ENCODE data around the gene BORCS5. TPM values are rescaled to one million over a fixed set of nuclear protein-coding genes. Genes with fewer than 3 reads are reported as not detected.

The BORCS5 gene
- total RNA-seq, 1 experiment from 2014 or later: 7.5 TPM

DNA sequence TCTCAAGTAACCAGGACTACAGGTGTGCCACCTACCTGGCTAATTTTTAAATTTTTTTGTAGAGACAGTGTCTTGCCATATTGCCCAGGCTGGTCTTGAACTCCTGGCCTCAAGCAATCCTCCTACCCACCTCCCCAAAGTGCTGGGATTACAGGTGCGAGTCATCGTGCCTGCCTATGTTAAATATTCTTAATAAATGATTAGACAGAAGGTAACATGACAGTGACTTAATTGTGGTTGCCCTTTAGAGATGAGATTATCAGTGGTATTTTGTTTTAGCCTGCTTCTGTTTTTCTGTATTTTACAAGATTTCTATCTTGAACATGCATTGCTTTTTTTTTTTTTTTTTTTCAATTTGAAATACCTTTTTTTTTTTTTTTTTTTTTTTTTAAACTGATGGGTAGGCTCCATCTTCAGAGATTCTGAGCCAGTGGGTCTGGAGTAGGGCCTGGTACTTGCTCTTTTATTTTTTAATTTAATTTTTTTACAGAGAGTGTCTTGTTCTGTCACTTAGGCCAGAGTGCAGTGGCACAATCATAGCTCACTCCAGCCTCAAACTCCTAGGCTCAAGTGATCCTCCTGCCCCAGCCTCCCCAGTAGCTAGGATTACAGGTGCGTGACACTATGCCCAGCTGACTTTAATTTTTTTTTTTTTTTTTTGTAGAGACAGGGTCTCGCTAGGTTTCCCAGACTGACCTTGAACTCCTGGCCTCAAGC lies 88.4 kb downstream of the BORCS5 start:
- H3K4me3 ChIP-seq (ENCODE audit: insufficient read depth, low read depth, low read length): no peak overlapping the region
- no peaks in the 10 kb centered on the region for H3K27me3 ChIP-seq (ENCODE audit: control insufficient read depth, insufficient read depth, low read length)
- no peak for DNase-seq
- H3K36me3 ChIP-seq (replicated peaks; ENCODE audit: control insufficient read depth, insufficient read depth, low read length): no peaks in the 10 kb centered on the region

- no peak for DNase-seq
- Histone ChIP-seq H3K4me3 (ENCODE audit: insufficient read depth, low read depth, low read length) (no peak overlapping the region), H3K36me3 (replicated peaks; ENCODE audit: control insufficient read depth, insufficient read depth, low read length) (no peaks in the 10 kb centered on the region), H3K27me3 (ENCODE audit: control insufficient read depth, insufficient read depth, low read length) (no peaks in the 10 kb centered on the region)
Measured at GRCh38 chr12:12445882-12446181, 89.0 kb downstream of the BORCS5 start.

DNA sequence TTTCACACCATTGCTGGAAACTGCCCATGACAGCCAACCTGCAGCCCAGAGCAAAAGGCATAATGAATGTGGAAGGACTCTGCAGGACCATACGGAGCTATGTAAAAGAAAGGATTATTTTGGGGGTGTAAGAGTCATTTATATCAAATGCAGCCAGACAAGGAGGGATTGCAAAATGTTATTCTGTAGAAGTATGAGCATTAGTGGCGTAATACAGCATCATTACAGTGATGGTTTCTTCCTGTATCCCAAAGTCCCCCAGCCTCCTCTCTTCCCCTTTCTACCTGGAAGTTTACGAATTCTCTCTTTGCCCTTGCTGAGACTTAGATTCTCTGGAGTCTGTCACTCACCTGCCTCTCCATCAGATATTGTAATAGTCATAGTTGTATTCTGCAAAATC lies 89.9 kb downstream of the BORCS5 start:
- H3K27me3 ChIP-seq (ENCODE audit: control insufficient read depth, insufficient read depth, low read length): no peaks in the 10 kb centered on the region
- no peak for DNase-seq
- H3K4me3 ChIP-seq (ENCODE audit: insufficient read depth, low read depth, low read length): no peak overlapping the region
- H3K36me3 ChIP-seq (replicated peaks; ENCODE audit: control insufficient read depth, insufficient read depth, low read length): no peaks in the 10 kb centered on the region

- H3K4me3 ChIP-seq (ENCODE audit: insufficient read depth, low read depth, low read length): no peak overlapping the region
- no peaks in the 10 kb centered on the region for H3K36me3 ChIP-seq (replicated peaks; ENCODE audit: control insufficient read depth, insufficient read depth, low read length)
- no peak for DNase-seq
- no peaks in the 10 kb centered on the region for H3K27me3 ChIP-seq (ENCODE audit: control insufficient read depth, insufficient read depth, low read length)
Measured at GRCh38 chr12:12447236-12447635, 90.4 kb downstream of the BORCS5 start.

GRCh38 chr12:12447837-12448236 lies 91.0 kb downstream of the BORCS5 start:
- no peaks in the 10 kb centered on the region for H3K36me3 ChIP-seq (replicated peaks; ENCODE audit: control insufficient read depth, insufficient read depth, low read length)
- DNase-seq: no peak
- no peak overlapping the region for H3K4me3 ChIP-seq (ENCODE audit: insufficient read depth, low read depth, low read length)
- no peaks in the 10 kb centered on the region for H3K27me3 ChIP-seq (ENCODE audit: control insufficient read depth, insufficient read depth, low read length)

DNA sequence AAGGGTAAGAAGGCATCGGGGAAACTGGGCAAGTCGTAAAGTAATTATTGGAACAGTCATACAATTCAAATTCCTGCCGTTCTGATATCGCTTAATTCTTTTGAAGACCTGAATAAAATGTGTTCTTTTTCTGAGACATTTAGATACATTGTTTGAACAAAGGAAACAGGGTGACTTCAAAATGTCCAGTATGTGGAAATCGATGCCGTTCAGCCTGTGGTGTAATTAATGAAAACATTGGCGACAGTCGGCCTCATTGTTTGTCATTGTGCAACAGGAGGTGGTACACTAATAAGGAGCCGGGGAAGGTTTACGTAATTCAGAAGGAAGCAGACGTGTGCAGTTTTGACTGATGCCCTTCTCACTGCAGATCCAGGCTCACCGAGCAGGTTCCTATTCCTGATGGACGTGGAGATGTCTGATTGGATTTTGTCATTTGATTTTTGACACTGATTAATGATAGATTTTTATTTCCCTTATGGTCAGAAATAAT lies 92.7 kb downstream of the BORCS5 start:
- no peaks in the 10 kb centered on the region for H3K36me3 ChIP-seq (replicated peaks; ENCODE audit: control insufficient read depth, insufficient read depth, low read length)
- H3K4me3 ChIP-seq (ENCODE audit: insufficient read depth, low read depth, low read length): no peak overlapping the region
- DNase-seq: no peak
- no peaks in the 10 kb centered on the region for H3K27me3 ChIP-seq (ENCODE audit: control insufficient read depth, insufficient read depth, low read length)

DNA sequence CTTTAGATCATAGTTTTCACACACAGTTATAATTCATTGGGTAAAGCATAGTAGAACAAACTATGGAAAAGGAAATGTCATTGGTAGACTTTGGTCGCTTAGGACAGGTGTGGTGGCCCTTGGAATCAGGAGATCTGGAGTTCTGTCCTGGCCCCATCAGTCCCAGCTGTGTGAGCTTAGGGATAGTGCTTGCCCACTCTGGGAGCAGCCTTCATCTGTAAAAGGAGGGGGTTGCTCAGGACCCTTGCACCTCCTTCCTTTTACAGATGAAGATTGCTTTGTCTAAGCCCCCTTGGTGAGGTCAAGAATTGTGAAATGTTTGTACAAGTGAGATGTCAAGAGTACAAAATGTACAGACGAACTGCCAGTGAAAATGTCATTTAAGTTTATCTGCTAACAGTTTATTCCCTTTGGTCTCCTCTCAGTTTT lies 93.2 kb downstream of the BORCS5 start:
- Histone ChIP-seq H3K4me3 (ENCODE audit: insufficient read depth, low read depth, low read length) (no peak overlapping the region), H3K27me3 (ENCODE audit: control insufficient read depth, insufficient read depth, low read length) (no peaks in the 10 kb centered on the region), H3K36me3 (replicated peaks; ENCODE audit: control insufficient read depth, insufficient read depth, low read length) (no peaks in the 10 kb centered on the region)
- DNase-seq: no peak

DNA sequence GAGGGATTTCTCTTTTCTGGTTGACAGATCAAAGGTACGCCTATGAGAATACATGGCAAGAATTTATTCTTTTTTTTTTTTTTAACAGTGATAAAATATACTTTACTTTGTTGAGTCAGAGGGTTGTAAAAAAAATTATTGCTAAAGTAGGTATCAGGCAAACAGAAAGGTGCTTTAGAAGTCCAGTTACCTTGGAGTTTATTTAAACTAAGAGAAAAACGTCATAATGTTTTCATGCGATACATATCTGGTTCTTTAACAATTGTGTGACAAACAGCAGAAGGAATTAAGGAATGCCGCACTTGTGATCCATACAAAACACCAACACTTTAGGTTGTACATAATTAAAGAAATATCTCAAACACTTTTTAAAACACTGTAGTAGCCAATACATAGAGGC lies 94.2 kb downstream of the BORCS5 start:
- Histone ChIP-seq H3K36me3 (replicated peaks; ENCODE audit: control insufficient read depth, insufficient read depth, low read length) (no peaks in the 10 kb centered on the region), H3K4me3 (ENCODE audit: insufficient read depth, low read depth, low read length) (no peak overlapping the region), H3K27me3 (ENCODE audit: control insufficient read depth, insufficient read depth, low read length) (no peaks in the 10 kb centered on the region)
- no peak for DNase-seq

DNA sequence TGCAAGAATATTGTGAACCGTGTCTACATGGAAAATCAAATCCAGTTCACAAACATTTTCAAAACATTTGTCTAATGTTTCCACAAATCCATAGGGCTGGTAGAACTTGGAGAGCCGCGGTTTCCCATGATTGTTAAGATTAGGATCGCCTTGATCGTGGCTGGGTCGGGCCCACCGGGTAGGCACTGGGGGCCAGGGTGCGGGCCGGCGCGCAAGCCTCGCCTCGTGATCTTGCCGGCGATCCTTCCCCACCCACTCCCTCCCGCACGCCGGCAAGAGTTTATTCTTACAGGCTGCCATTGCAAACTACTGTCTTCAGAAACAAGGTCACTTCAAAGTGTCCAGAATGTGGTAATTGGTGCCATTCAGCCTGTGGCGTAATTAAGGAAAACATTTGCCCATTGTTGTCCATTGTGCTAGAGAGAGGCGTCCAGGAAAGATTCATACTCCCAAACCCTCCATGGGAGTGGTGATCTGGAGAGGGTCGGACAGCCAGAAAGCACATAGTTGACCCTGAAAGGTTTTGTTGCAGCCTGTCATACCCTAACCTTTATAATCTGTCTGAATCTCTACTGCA lies 95.5 kb downstream of the BORCS5 start:
- no peak overlapping the region for H3K4me3 ChIP-seq (ENCODE audit: insufficient read depth, low read depth, low read length)
- DNase-seq: no peak
- H3K27me3 ChIP-seq (ENCODE audit: control insufficient read depth, insufficient read depth, low read length): no peaks in the 10 kb centered on the region

DNA sequence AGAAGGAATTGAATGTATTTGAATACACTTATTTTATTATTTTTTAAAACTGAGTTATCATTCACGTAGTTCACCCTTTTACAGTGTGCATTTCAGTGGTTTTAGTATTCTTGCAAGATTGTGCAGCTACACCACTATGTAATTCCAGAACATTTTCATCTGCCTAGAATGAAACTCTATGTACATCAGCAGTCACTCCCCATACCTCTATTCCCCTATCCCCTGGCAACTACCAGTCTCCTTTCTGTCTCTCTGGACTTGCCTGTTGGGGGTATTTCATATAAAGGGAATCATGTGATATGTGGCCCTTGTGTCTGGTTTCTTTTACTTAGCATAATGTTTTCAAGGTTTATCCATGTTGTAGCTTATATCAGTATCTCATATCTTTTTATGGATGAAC lies 96.8 kb downstream of the BORCS5 start:
- no peaks in the 10 kb centered on the region for H3K27me3 ChIP-seq (ENCODE audit: control insufficient read depth, insufficient read depth, low read length)
- H3K4me3 ChIP-seq (ENCODE audit: insufficient read depth, low read depth, low read length): no peak overlapping the region
- no peak for DNase-seq
- no peaks in the 10 kb centered on the region for H3K36me3 ChIP-seq (replicated peaks; ENCODE audit: control insufficient read depth, insufficient read depth, low read length)

More for the DNA sequence above, 95.5 kb downstream of the BORCS5 start:
- no peaks in the 10 kb centered on the region for H3K36me3 ChIP-seq (replicated peaks; ENCODE audit: control insufficient read depth, insufficient read depth, low read length)

DNA sequence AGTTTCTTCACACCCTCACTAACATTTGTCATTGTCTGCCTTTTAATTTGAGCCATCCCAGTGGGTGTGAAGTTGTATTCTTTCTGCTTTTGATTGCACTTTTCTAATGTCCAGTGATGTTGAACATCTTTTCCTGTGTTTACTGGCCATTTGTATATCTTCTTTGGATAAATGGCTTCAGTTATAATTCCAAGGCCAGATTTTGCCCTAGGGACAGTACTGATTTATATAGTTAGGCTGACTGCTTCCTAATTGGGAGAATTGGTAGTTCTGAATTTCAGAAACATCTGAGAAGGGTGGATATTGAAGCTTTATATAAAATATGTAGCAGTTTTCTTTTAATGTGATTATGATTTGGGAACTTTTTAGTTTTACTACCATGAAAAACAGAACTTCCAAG lies 97.4 kb downstream of the BORCS5 start:
- Histone ChIP-seq H3K36me3 (replicated peaks; ENCODE audit: control insufficient read depth, insufficient read depth, low read length) (no peaks in the 10 kb centered on the region), H3K27me3 (ENCODE audit: control insufficient read depth, insufficient read depth, low read length) (no peaks in the 10 kb centered on the region), H3K4me3 (ENCODE audit: insufficient read depth, low read depth, low read length) (no peak overlapping the region)
- DNase-seq: no peak

GRCh38 chr12:12456637-12457036 lies 99.8 kb downstream of the BORCS5 start:
- no peak overlapping the region for H3K4me3 ChIP-seq (ENCODE audit: insufficient read depth, low read depth, low read length)
- no peaks in the 10 kb centered on the region for H3K27me3 ChIP-seq (ENCODE audit: control insufficient read depth, insufficient read depth, low read length)
- DNase-seq: no peak
- no peaks in the 10 kb centered on the region for H3K36me3 ChIP-seq (replicated peaks; ENCODE audit: control insufficient read depth, insufficient read depth, low read length)

- DNase-seq: no peak
- Histone ChIP-seq H3K27me3 (ENCODE audit: control insufficient read depth, insufficient read depth, low read length) (no peaks in the 10 kb centered on the region), H3K4me3 (ENCODE audit: insufficient read depth, low read depth, low read length) (no peak overlapping the region), H3K36me3 (replicated peaks; ENCODE audit: control insufficient read depth, insufficient read depth, low read length) (no peaks in the 10 kb centered on the region; the same call in 1 of the 2 replicates)
Measured at GRCh38 chr12:12460935-12461922, 104.4 kb downstream of the BORCS5 start.

DNA sequence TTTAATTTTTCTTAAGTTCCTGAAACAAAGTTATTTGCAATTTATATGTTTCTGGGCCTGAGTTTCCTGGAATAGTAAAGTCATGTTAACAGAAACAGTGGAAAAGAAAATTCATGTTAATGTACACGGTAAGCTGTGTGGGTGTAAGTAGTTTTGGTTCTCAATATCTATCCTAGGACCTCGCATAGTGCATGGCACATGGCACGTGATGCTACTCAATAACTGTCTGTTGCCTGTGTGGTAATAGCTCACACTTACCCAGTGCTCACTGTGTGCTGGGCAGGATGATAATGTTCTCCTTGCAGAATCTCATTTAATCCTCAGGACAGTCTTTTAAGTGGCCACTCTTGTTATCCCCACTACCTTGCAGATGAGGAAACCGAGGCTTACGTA lies 105.0 kb downstream of the BORCS5 start:
- H3K4me3 ChIP-seq (ENCODE audit: insufficient read depth, low read depth, low read length): no peak overlapping the region
- H3K27me3 ChIP-seq (ENCODE audit: control insufficient read depth, insufficient read depth, low read length): no peaks in the 10 kb centered on the region
- DNase-seq: no peak
- H3K36me3 ChIP-seq (replicated peaks; ENCODE audit: control insufficient read depth, insufficient read depth, low read length): no peaks in the 10 kb centered on the region; the same call in 1 of the 2 replicates

DNA sequence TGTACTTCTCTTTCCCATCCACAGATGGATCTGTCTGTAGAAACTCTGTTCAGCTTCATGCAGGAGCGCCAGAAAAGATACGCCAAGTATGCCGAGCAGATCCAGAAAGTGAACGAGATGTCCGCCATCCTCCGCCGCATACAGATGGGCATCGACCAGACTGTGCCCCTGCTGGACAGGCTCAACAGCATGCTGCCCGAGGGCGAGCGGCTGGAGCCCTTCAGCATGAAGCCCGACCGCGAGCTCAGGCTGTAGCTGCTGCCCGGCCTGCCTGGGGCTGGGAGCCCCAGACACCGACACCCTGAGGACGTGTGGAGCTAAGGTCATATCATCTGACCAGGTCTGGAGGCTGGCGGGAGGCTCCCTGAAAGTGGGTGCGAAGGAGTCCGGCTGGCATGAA lies 108.6 kb downstream of the BORCS5 start:
- Histone ChIP-seq H3K27me3 (ENCODE audit: control insufficient read depth, insufficient read depth, low read length) (no peaks in the 10 kb centered on the region), H3K4me3 (ENCODE audit: insufficient read depth, low read depth, low read length) (no peak overlapping the region), H3K36me3 (replicated peaks; ENCODE audit: control insufficient read depth, insufficient read depth, low read length) (no peaks in the 10 kb centered on the region; the same call in 1 of the 2 replicates)
- DNase-seq: no peak
